Measurements from ENCODE around the gene CIZ1.

The CIZ1 gene

GRCh38 chr9:128214571-128215490 is 23.5 kb upstream of the CIZ1 start:
- no peak for DNase-seq

GRCh38 chr9:128213746-128214497 is 22.6 kb upstream of the CIZ1 start:
- DNase-seq, result no peak

GRCh38 chr9:128211981-128212281 is 20.6 kb upstream of the CIZ1 start:
- no peak for DNase-seq

GRCh38 chr9:128211186-128211980 is 20.0 kb upstream of the CIZ1 start:
- no peak for DNase-seq

GRCh38 chr9:128208946-128209669 is 17.7 kb upstream of the CIZ1 start:
- no peak for DNase-seq

- DNase-seq, result no peak
Measured at GRCh38 chr9:128208386-128208785, 17.0 kb upstream of the CIZ1 start.

GRCh38 chr9:128206916-128207910 is 15.8 kb upstream of the CIZ1 start:
- DNase-seq, result no peak

- no peak for DNase-seq
Measured at GRCh38 chr9:128206484-128206883, 15.1 kb upstream of the CIZ1 start.

GRCh38 chr9:128205296-128205944 is 14.0 kb upstream of the CIZ1 start:
- no peak for DNase-seq

GRCh38 chr9:128204858-128205257 is 13.5 kb upstream of the CIZ1 start:
- no peak for DNase-seq

- peak; percentile 16 for DNase-seq
Measured at GRCh38 chr9:128203707-128204551, 12.6 kb upstream of the CIZ1 start.

GRCh38 chr9:128203024-128203706 is 11.8 kb upstream of the CIZ1 start, which contains the start of gene DNM1:
Gene DNM1, plus strand, starts transcription at chr9:128203379. Its CDS starts 92 bp downstream, at chr9:128203471.
- peak; percentile 67 for DNase-seq

- DNase-seq, result no peak
Measured at GRCh38 chr9:128202648-128203023, 11.3 kb upstream of the CIZ1 start.

- DNase-seq, result no peak
Measured at GRCh38 chr9:128201441-128202369, 10.3 kb upstream of the CIZ1 start.

GRCh38 chr9:128193469-128194096 is 2.2 kb upstream of the CIZ1 start:
- DNase-seq, result no peak

GRCh38 chr9:128192601-128193371 is 1.4 kb upstream of the CIZ1 start:
- DNase-seq, result peak; percentile 56

Measured in stimulated activated CD4-positive, alpha-beta T cell treated with anti-CD3 and anti-CD28 coated beads, Interleukin-4, amount 100 ng/mL, for 1 hour (primary cell).